ENCODE results near the gene PRKN. TPM values are rescaled to one million over a fixed set of nuclear protein-coding genes. Genes with fewer than 3 reads are reported as not detected.

The PRKN gene
- total and polyA plus RNA-seq, 9 of the 15 experiments (the other 6 are each of a cell fraction or from before 2014, with no cell fraction given), result 0.03 to 0.96 (median 0.15) TPM; not detected in 2

DNA sequence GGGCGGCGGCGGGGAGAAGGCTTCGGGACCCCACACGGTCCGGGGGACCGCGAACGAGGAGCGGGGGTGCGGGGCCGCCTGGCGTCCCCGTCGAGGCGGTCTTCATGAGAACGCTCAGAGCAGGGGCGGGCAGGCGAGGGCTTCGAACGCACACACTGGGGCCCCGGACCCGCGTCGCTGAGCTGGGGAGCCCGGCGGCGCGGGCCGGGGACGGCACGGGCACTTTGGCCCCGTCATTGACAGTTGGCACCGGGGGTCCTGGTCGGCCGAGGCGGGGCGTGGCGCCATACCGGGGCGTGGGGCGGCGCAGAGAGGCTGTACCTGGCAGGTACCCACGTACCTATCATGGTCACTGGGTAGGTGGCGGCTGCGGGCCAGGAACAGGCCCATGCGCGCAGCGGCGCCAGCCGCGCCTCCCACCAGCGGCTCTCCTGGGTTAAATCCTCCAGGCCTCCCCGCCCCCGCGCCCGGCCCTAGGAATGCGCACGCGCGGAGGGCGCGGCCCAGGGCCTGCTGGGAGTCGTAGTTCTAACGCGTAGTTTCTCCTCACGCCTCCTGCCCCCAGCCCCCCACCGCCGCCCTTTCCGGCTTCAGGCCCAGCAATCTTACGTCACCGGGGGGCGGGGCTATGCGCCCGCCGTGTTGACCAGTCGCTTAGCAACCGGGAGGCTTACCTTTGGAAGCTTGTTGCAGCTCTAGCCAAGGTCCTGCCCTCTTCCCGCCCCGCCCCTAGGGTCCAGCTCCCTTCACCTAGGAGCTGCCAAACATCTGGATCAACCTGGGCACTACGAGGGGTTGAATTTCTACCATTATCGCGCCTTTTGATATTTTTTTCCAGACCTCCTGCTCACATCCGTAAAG, at the start of gene PRKN, which contains the start of gene PACRG (continued):
- TF ChIP-seq SP1 (CRISPR knock-in tag; IDR thresholded peaks at IDR 0.05), result peak; percentile 86
- TF ChIP-seq NFIC (IDR thresholded peaks at IDR 0.05), result peak; percentile 53
- TF ChIP-seq ZNF263 (CRISPR knock-in tag; IDR thresholded peaks at IDR 0.05; ENCODE audit: borderline replicate concordance), result no peak; the same call in 1 of the 2 replicates
- 0 out of 2 replicates have a peak, but pooled peaks have one; percentile 50 for TF ChIP-seq SREBF1 (IDR thresholded peaks at IDR 0.05; ENCODE audit: borderline replicate concordance, low read depth, low read length)
- no peak for TF ChIP-seq PBX2 (CRISPR knock-in tag; IDR thresholded peaks at IDR 0.05; ENCODE audit: low read depth)
- TF ChIP-seq PBX2 (tag; conservative IDR thresholded peaks at IDR 0.05; ENCODE audit: low read depth), result no peak
- TF ChIP-seq RBM39 (optimal IDR thresholded peaks at IDR 0.05; ENCODE audit: low read depth, low read length), result no peak
- TF ChIP-seq OTX1 (CRISPR knock-in tag; IDR thresholded peaks at IDR 0.05), result no peak
- TF ChIP-seq POLR2G (IDR thresholded peaks at IDR 0.05; ENCODE audit: low read depth, low read length), result peak; percentile 87
- TF ChIP-seq BRD9 (IDR thresholded peaks at IDR 0.05; ENCODE audit: low read depth, partially characterized antibody), result no peak
- TF ChIP-seq ETV5 (CRISPR knock-in tag; IDR thresholded peaks at IDR 0.05; ENCODE audit: low read depth), result peak; percentile 95
- TF ChIP-seq SUPT5H (IDR thresholded peaks at IDR 0.05), result peak; percentile 71
- TF ChIP-seq HDAC8 (tag; IDR thresholded peaks at IDR 0.05), result no peak
- peak; percentile 94 to 95 for TF ChIP-seq NRF1 (conservative IDR thresholded peaks at IDR 0.05 in 1 of 2, IDR thresholded peaks at IDR 0.05 in 1 of 2)
- TF ChIP-seq ZNF134 (CRISPR knock-in tag; conservative IDR thresholded peaks at IDR 0.05), result no peak
- TF ChIP-seq ZC3H4 (CRISPR knock-in tag; IDR thresholded peaks at IDR 0.05; ENCODE audit: borderline replicate concordance), result no peak
- TF ChIP-seq SMAD3 (CRISPR knock-in tag; conservative IDR thresholded peaks at IDR 0.05), result no peak
- no peak for TF ChIP-seq ERF (CRISPR knock-in tag; IDR thresholded peaks at IDR 0.05)
- TF ChIP-seq KLF13 (tag; IDR thresholded peaks at IDR 0.05; ENCODE audit: borderline replicate concordance, low read depth), result peak; percentile 23; the same call in 1 of the 2 replicates
- TF ChIP-seq TBL1XR1 (IDR thresholded peaks at IDR 0.05; ENCODE audit: low read length in 2 of 2), result peak in 1 of 2 experiments; percentile 33; a peak in 1 of 4 replicates
- 0 out of 2 replicates have a peak, but pooled peaks have one; percentile 48 for TF ChIP-seq LCOR (CRISPR knock-in tag; IDR thresholded peaks at IDR 0.05)
- TF ChIP-seq ETS1 (conservative IDR thresholded peaks at IDR 0.05; ENCODE audit: control insufficient read depth, low read depth, low read length), result peak; percentile 96
- TF ChIP-seq MXI1 (IDR thresholded peaks at IDR 0.05; ENCODE audit: low read depth, low read length), result peak; percentile 68
- TF ChIP-seq DDX20 (tag; IDR thresholded peaks at IDR 0.05; ENCODE audit: low read depth), result no peak
